Esophagus squamous epithelium (tissue), 5 donors: ENCODE results near the gene HNF4A. TPM values are rescaled to one million over a fixed set of nuclear protein-coding genes. Genes with fewer than 3 reads are reported as not detected.

ENCODE experiments used
- DNase-seq: peaks from one replicate; lab custom pipeline; 2025; lab: John Stamatoyannopoulos, UW
- H3K27ac ChIP-seq, 4 donors: fragments of 200-600 bp; sonication (generic); one replicate each; pipeline ENCODE4 v1.5.1; 2016 to 2019; ENCODE audit warnings: mild to moderate bottlenecking in 1 of 4
- H3K27me3 ChIP-seq, 4 donors: fragments of 200-600 bp; sonication (generic); 1 replicate in 3 of 4; 2 replicates in 1 of 4; pipeline versions ENCODE4 v1.5.1 to v1.6.0; 2017 to 2021; ENCODE audit warnings: antibody characterized with exemption in 1 of 4
- H3K36me3 ChIP-seq, 3 donors: fragments of 200-600 bp; sonication (generic); one replicate each; pipeline ENCODE4 v1.5.1; 2016 to 2019
- H3K4me1 ChIP-seq, 3 donors: fragments of 200-600 bp; sonication (generic); one replicate each; pipeline ENCODE4 v1.5.1; 2017 to 2019
- H3K4me3 ChIP-seq, 4 donors: fragments of 200-600 bp; sonication (generic); 1 replicate in 3 of 4; 2 replicates in 1 of 4; pipeline ENCODE4 v1.5.1; 2016 to 2019; ENCODE audit warnings: mild to moderate bottlenecking in 2 of 4, moderate library complexity in 1 of 4
- H3K9me3 ChIP-seq, 3 donors: fragments of 200-600 bp; sonication (generic); one replicate each; pipeline ENCODE4 v1.5.1; 2016 to 2019
- CTCF ChIP-seq, 6 experiments: fragments of 450-650 bp in 4 of 6; fragments of 200-600 bp in 2 of 6; sonication (generic) in 2 of 6; IDR thresholded peaks; one replicate each; pipeline ENCODE4 v1.5.1; 2016 to 2019; ENCODE audit warnings: antibody characterized with exemption in 6 of 6, mild to moderate bottlenecking in 4 of 6, moderate library complexity in 4 of 6
- POLR2A ChIP-seq, 4 donors: fragments of 450-650 bp; IDR thresholded peaks; one replicate each; pipeline ENCODE4 v1.6.1; 2017; ENCODE audit warnings: antibody characterized with exemption in 4 of 4, mild to moderate bottlenecking in 4 of 4, moderate library complexity in 3 of 4
- WGBS, 2 donors: methylation state at CpG; one replicate each; pipeline ENCODE4 v1.1.5; 2018; 5-methylcytosine and 5-hydroxymethylcytosine counted together
- intact Hi-C: fragments of 100-400 bp; cut with DNase I; formaldehyde crosslinking; loops from one replicate; pipeline ENCODE4 v1.15.0; 2022
- total RNA-seq, 4 donors: library from RNA; depleted of rRNA; stranded (reverse); fragments of >200 nt; gene quantifications; one replicate each; pipeline ENCODE4 v1.1.0, GENCODE V29; 2016
- donor health status: DM: yes; HTN: yes; CAD: no.

Gene HNF4A
- total RNA-seq, 4 donors from 2014 or later: not detected

DNA sequence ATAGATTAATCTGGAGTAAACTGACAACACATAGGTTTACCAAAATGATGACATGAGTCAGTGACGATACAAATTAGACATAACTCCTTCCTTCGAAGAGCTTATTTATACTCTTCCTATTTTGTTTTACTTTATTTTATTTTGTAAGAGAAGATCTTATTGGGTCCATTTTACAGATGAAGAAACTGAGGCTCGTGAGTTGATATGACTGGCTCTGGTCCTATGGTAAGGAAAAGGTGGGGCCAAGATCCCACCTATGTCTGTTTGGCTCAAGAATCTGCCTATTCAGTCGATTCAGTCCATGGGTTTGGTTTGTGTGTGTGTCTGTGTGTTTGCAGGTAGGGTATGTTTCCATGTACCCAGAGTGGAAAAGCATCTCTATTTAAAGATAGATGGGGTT is 27.1 kb upstream of the HNF4A start:
- intact Hi-C loops: no loop called here
- 74 to 75% methylated on average over 4 of the region's 4 CpGs for WGBS, 2 donors
- Histone ChIP-seq H3K27ac (no peak overlapping the region), H3K36me3 (no peaks in the 10 kb centered on the region), H3K4me1 (peaks cover 5 to 9% (median 7%) of the 10 kb centered on the region in 3 donors), H3K27me3 (peaks cover 0 to 67% (median 0%) of the 10 kb centered on the region in 4 donors), H3K4me3 (no peak overlapping the region), H3K9me3 (no peaks in the 10 kb centered on the region)
- no peak for TF ChIP-seq CTCF (IDR thresholded peaks at IDR 0.05)
- no peak for TF ChIP-seq POLR2A (IDR thresholded peaks at IDR 0.05)
- DNase-seq: no peak

GRCh38 chr20:44331201-44331600 is 24.3 kb upstream of the HNF4A start:
- no peak for DNase-seq
- intact Hi-C loops: no loop called here
- Histone ChIP-seq H3K4me3 (no peak overlapping the region), H3K27me3 (peaks cover 0 to 73% (median 0%) of the 10 kb centered on the region in 4 donors), H3K27ac (no peak overlapping the region), H3K4me1 (peaks cover 5 to 9% (median 7%) of the 10 kb centered on the region in 3 donors), H3K9me3 (no peaks in the 10 kb centered on the region), H3K36me3 (no peaks in the 10 kb centered on the region)
- WGBS, 2 donors: 81 to 91% methylated on average over 2 of the region's 2 CpGs
- no peak for TF ChIP-seq POLR2A (IDR thresholded peaks at IDR 0.05)

DNA sequence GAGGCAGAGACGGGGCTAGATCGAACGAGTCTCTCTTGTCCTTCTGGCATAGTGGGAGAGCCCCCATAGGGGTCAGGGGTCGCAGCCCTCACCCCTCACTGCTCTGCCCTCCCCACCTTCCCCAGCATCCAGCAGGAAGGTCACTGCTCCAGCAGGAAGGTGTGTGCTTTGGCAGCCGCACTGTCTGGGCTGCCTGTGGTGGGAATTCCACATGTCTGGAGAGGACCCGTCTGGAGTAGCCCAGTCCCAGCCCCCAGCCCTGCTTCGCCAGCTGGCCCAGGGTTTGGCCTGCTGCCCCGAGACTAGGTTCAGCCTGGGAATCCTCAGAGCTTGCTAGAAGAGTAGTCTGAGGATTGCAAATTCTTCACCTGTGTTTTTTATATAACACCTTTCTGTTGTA is 21.2 kb upstream of the HNF4A start:
- intact Hi-C loops: no loop called here
- no peaks in the 10 kb centered on the region for H3K36me3 ChIP-seq
- H3K27me3 ChIP-seq: peaks cover 0 to 67% (median 0%) of the 10 kb centered on the region in 4 donors
- no peak overlapping the region for H3K4me3 ChIP-seq
- no peaks in the 10 kb centered on the region for H3K4me1 ChIP-seq
- H3K27ac ChIP-seq: no peak overlapping the region
- TF ChIP-seq CTCF (IDR thresholded peaks at IDR 0.05) (no peak), POLR2A (IDR thresholded peaks at IDR 0.05) (no peak)
- WGBS, 2 donors: 30 to 43% methylated on average over 4 of the region's 8 CpGs
- no peak for DNase-seq
- H3K9me3 ChIP-seq: no peaks in the 10 kb centered on the region

DNA sequence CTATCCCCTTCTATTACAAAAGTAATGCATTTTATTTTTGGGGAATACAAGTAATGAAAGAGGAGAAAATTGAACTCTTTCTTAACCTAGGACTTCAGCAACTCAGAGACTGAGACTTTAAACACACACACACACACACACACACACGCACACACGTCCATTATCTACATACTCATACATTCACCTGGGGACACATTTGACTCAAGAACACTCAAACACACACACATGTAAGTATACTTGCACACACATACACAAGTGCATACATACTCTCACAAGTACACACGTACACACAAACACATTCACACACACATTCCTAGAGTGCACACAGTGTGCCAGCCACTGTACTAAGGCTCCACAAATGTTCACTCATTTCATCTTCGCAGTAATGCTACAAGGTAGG is 20.8 kb upstream of the HNF4A start:
- no peak overlapping the region for H3K4me3 ChIP-seq
- DNase-seq: no peak
- 76 to 78% methylated on average over 4 of the region's 4 CpGs for WGBS, 2 donors
- no peak overlapping the region for H3K27ac ChIP-seq
- peaks cover 0 to 63% (median 0%) of the 10 kb centered on the region in 4 donors for H3K27me3 ChIP-seq
- no peaks in the 10 kb centered on the region for H3K36me3 ChIP-seq
- intact Hi-C loops: no loop called here
- H3K9me3 ChIP-seq: no peaks in the 10 kb centered on the region
- H3K4me1 ChIP-seq: no peaks in the 10 kb centered on the region
- TF ChIP-seq POLR2A (IDR thresholded peaks at IDR 0.05) (no peak), CTCF (IDR thresholded peaks at IDR 0.05) (no peak)

DNA sequence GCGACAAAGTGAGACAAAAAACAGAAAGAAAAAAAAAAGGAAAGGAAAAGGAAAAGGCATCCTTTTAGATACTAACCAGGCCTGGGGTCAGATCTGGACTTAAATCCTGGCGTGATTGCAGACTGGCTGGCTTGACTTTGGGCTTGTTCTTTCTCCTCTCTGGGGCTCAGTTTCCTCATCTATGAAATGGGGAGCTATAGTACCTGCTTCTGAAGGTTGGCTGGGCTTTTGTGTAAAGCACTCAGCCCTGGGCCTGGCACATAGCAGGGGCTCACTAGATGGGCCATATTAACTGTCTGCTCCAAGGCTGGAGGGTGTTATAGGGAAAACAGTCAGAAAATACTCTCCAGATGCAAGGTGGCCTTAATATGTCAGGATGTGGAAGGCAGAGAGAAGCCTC is 19.8 kb upstream of the HNF4A start:
- WGBS, 2 donors: 77 to 84% methylated on average over 1 to 2 of the region's 2 CpGs
- no peak overlapping the region for H3K27ac ChIP-seq
- intact Hi-C loops: no loop called here

More for the DNA sequence above, 19.8 kb upstream of the HNF4A start:
- Histone ChIP-seq H3K27me3 (peaks cover 0 to 56% (median 0%) of the 10 kb centered on the region in 4 donors), H3K4me3 (no peak overlapping the region), H3K4me1 (no peaks in the 10 kb centered on the region), H3K36me3 (no peaks in the 10 kb centered on the region), H3K9me3 (no peaks in the 10 kb centered on the region)
- no peak for TF ChIP-seq POLR2A (IDR thresholded peaks at IDR 0.05)
- no peak for TF ChIP-seq CTCF (IDR thresholded peaks at IDR 0.05)
- DNase-seq: no peak
